ENCODE data around the gene INA.
"Not testable (repeated sequence)": the region's sequence is repeated elsewhere in the genome, so short reads cannot be mapped to it uniquely, and the experiment has no call there.

INA gene

DNA sequence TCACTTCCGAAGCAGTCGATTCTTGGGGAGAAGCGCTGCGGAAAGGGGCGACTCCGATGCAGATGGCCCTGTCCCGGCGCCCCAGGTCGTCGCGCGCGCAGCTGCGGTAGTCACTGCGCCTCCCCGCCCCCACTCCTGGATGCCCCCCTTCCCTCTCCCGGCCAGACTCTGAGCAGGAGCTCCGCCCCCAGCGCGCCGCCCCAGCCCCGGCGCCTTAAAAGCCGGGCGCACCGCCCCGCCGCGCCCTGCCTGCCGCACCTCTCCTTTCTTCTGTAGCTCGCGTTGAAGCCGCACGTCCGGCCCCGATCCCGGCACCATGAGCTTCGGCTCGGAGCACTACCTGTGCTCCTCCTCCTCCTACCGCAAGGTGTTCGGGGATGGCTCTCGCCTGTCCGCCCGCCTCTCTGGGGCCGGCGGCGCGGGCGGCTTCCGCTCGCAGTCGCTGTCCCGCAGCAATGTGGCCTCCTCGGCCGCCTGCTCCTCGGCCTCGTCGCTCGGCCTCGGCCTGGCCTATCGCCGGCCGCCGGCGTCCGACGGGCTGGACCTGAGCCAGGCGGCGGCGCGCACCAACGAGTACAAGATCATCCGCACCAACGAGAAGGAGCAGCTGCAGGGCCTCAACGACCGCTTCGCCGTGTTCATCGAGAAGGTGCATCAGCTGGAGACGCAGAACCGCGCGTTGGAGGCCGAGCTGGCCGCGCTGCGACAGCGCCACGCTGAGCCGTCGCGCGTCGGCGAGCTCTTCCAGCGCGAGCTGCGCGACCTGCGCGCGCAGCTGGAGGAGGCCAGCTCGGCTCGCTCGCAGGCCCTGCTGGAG is at the start of gene INA:
TSS of gene INA (plus strand) at position 243 of the 817 bp plus-strand sequence. CDS start at position 317, 74 bp downstream.
- H3K36me3 ChIP-seq (ENCODE audit: insufficient read depth, low read depth, low read length) = no peaks in the 10 kb centered on the region
- no peak within 1 kb of the TSS for H3K27ac ChIP-seq (ENCODE audit: low read length)
- peak within 1 kb of the TSS; percentile 51; the same call in 1 of the 2 replicates for H3K9ac ChIP-seq (ENCODE audit: low read depth, low read length)
- H3K9me3 ChIP-seq (ENCODE audit: insufficient read depth, low read depth, low read length) = no peaks in the 10 kb centered on the region
- peaks cover 3% of the 10 kb centered on the region for H3K4me1 ChIP-seq (ENCODE audit: insufficient read depth, low read length)
- H3K4me3 ChIP-seq (ENCODE audit: low read length) = peak within 1 kb of the TSS; percentile 79
- peaks cover 69% of the 10 kb centered on the region for H3K27me3 ChIP-seq (ENCODE audit: insufficient read depth, low read length)

DNA sequence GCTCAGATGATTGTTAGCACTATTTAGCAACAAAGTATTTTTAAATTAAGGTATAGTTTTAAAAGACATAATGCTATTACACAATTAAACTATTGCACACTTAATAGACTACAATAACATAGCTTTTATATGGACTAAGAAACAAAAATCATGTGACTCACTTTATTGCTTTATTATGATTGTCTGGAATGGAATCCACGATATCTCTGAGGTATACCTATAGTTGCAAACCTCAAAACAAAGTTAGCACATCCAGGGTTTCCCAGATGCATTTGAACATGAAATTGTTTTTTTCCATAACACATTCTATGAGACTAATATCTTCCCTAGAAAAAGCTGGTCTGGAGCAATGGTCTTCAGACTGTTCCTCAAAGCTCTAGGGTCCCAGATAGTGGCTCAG is 49.5 kb upstream of the INA start:
- Histone ChIP-seq H3K36me3 (ENCODE audit: insufficient read depth, low read depth, low read length) (no peaks in the 10 kb centered on the region), H3K9ac (ENCODE audit: low read depth, low read length) (no peak overlapping the region), H3K27me3 (ENCODE audit: insufficient read depth, low read length) (no peaks in the 10 kb centered on the region), H3K4me1 (ENCODE audit: insufficient read depth, low read length) (peaks cover 7% of the 10 kb centered on the region; the same call in 1 of the 2 replicates), H3K4me3 (ENCODE audit: low read length) (no peak overlapping the region), H3K9me3 (ENCODE audit: insufficient read depth, low read depth, low read length) (peaks cover 13% of the 10 kb centered on the region), H3K27ac (ENCODE audit: low read length) (no peak overlapping the region)

DNA sequence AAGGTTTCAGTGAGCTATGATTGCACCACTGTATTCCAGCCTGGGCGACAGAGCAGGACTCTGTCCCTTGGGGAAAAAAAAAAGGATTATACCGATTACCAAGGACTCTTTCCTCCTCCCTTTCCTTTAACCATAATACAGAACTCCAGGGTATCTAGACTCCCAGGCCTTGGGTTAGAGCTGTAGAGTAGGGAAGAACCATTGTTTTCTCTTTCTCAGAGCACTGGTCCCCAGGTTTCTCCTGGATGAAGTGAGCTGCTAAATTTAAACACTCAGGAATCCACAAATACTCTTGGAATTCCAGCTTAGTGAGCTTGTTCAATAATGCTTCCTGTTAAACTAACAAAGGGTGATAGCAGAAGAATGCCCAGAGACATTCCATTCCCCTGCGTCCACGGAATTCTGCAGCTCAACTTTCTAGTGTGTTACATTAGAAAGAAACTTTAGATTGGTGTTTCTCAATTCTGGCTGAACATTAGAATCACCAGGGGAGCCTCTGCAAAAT is 45.8 kb upstream of the INA start:
- H3K4me1 ChIP-seq (ENCODE audit: insufficient read depth, low read length) = peaks cover 9% of the 10 kb centered on the region; the same call in 1 of the 2 replicates

DNA sequence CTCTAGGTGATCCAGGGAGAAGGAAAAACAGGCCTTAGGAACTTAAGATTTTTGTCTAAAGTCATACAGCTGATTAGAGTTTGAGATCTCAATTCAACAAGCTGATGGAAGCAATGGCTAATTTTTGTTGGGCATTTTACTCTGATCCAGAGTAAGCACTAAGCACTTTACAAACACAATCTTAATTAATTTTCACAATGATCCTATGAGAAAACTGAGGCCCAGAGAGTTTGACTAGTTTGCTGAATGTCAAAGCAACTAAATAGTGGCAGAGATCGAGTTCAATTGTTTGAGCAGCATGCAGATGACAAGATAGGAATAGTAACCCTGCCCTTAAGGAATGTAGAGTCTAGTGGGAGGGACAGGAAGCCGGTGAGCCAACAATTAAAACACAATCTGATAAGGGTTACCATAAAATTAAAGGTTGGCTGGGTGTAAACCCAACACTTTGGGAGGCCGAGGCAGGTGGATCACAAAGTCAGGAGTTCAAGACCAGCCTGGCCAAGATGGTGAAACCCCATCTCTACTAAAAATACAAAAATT is 44.7 kb upstream of the INA start:
- no peaks in the 10 kb centered on the region for H3K9me3 ChIP-seq (ENCODE audit: insufficient read depth, low read depth, low read length)
- no peak overlapping the region for H3K4me3 ChIP-seq (ENCODE audit: low read length)
- H3K9ac ChIP-seq (ENCODE audit: low read depth, low read length) = no peak overlapping the region
- no peak overlapping the region for H3K27ac ChIP-seq (ENCODE audit: low read length)
- H3K27me3 ChIP-seq (ENCODE audit: insufficient read depth, low read length) = no peaks in the 10 kb centered on the region
- peaks cover 9% of the 10 kb centered on the region; the same call in 1 of the 2 replicates for H3K4me1 ChIP-seq (ENCODE audit: insufficient read depth, low read length)
- H3K36me3 ChIP-seq (ENCODE audit: insufficient read depth, low read depth, low read length) = no peaks in the 10 kb centered on the region

More for the DNA sequence above, 45.8 kb upstream of the INA start:
- no peaks in the 10 kb centered on the region for H3K36me3 ChIP-seq (ENCODE audit: insufficient read depth, low read depth, low read length)
- no peaks in the 10 kb centered on the region for H3K27me3 ChIP-seq (ENCODE audit: insufficient read depth, low read length)
- H3K27ac ChIP-seq (ENCODE audit: low read length) = no peak overlapping the region
- no peaks in the 10 kb centered on the region for H3K9me3 ChIP-seq (ENCODE audit: insufficient read depth, low read depth, low read length)
- H3K4me3 ChIP-seq (ENCODE audit: low read length) = no peak overlapping the region
- 0 out of 2 replicates have a peak overlapping the region, but pooled peaks have one; percentile 2 for H3K9ac ChIP-seq (ENCODE audit: low read depth, low read length)

DNA sequence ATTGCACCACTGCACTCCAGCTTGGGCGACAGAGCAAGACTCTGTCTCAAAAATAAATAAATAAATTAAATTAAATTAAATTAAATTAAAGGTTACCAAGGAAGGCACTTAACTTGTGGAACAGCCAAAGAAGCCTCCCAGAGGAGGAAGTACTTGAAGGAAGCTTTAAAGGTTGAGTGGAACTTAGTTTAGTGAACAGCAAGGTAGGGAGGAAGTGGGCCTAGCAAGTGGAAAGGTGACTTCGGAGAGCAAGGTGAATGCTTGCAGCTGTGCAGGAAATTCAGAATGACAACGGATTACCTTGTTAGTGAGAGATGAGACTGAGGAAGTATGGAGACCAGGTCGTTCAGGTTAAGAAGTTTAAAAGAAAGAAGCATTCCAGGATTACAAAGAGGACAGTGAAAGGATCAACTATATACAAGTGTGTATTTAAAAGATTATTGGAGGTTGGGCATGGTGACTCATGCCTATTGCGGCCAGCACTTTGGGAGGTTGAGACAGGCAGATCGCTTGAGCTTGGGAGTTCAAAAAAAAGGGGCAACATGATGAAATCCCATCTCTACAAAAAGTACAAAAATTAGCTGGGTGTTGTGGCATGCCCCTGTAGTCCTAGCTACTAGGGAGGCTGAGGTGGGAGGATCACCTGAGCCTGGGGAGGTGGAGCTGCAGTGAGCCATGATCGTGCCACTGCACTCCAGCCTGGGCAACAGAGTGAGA is 44.0 kb upstream of the INA start:
- Histone ChIP-seq H3K27ac (ENCODE audit: low read length) (no peak overlapping the region), H3K4me1 (ENCODE audit: insufficient read depth, low read length) (peaks cover 9% of the 10 kb centered on the region; the same call in 1 of the 2 replicates), H3K36me3 (ENCODE audit: insufficient read depth, low read depth, low read length) (no peaks in the 10 kb centered on the region), H3K9me3 (ENCODE audit: insufficient read depth, low read depth, low read length) (no peaks in the 10 kb centered on the region), H3K4me3 (ENCODE audit: low read length) (no peak overlapping the region), H3K9ac (ENCODE audit: low read depth, low read length) (no peak overlapping the region), H3K27me3 (ENCODE audit: insufficient read depth, low read length) (no peaks in the 10 kb centered on the region)

DNA sequence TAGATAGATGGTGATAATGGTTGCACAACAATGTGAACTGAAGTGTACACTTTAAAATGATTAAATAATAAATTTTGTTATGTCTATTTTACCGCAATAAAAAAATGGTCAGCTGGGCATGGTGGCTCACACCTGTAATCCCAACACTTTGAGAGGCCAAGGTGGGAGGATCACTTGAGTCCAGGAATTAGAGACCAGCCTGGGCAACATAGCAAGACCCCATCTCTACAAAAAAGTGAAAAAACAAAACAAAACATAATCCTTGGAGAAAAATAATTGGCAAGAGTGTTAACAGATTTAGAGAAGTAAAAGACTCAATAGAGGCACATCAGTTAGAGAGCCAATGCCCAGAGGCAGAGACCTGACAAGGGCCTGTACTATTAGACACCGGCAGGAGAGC is 41.2 kb upstream of the INA start:
- H3K27ac ChIP-seq (ENCODE audit: low read length) = no peak overlapping the region
- H3K9me3 ChIP-seq (ENCODE audit: insufficient read depth, low read depth, low read length) = no peaks in the 10 kb centered on the region
- H3K4me3 ChIP-seq (ENCODE audit: low read length) = no peak overlapping the region
- no peaks in the 10 kb centered on the region for H3K27me3 ChIP-seq (ENCODE audit: insufficient read depth, low read length)
- peaks cover 5% of the 10 kb centered on the region; the same call in 1 of the 2 replicates for H3K4me1 ChIP-seq (ENCODE audit: insufficient read depth, low read length)
- no peak overlapping the region for H3K9ac ChIP-seq (ENCODE audit: low read depth, low read length)
- no peaks in the 10 kb centered on the region for H3K36me3 ChIP-seq (ENCODE audit: insufficient read depth, low read depth, low read length)

DNA sequence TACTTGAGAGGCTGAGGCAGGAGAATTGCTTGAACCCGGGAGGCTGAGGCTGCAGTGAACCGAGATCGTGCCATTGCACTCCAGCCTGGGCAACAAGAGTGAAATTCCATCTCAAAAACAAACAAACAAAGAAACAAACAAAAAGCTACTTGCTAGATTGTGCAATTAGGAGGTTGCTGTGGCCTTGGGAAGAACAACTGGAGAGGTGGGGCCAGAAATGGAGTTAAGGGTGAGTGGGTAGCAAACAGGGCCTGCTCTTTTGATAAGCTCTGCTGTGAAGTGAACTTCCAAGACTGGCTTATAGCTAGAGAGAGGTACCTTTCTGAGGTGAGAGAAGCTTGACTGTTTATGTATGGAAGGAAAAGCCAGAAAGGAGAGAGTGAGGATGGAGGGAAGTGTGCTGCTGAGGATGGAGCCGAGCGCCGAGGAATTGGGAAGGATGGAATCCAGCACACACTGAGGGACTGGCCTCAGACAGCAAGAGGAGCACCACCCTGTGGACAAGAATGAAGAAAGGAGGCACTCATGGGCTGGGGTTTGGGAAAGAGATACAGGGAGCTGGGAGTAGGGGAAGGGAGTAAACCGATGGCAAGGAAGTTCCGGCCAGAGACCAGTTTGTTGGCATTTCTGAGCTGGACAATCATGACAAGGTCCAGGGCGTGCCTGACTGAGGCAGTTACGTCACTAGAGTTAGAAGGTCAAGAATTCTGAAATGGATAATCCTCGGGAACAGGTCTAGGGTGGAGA is 38.3 kb upstream of the INA start:
- H3K9me3 ChIP-seq (ENCODE audit: insufficient read depth, low read depth, low read length) = no peaks in the 10 kb centered on the region
- H3K4me1 ChIP-seq (ENCODE audit: insufficient read depth, low read length) = peaks cover 7% of the 10 kb centered on the region; the same call in 1 of the 2 replicates
- H3K9ac ChIP-seq (ENCODE audit: low read depth, low read length) = no peak overlapping the region
- H3K27me3 ChIP-seq (ENCODE audit: insufficient read depth, low read length) = no peaks in the 10 kb centered on the region
- H3K27ac ChIP-seq (ENCODE audit: low read length) = no peak overlapping the region
- no peak overlapping the region for H3K4me3 ChIP-seq (ENCODE audit: low read length)
- H3K36me3 ChIP-seq (ENCODE audit: insufficient read depth, low read depth, low read length) = no peaks in the 10 kb centered on the region

DNA sequence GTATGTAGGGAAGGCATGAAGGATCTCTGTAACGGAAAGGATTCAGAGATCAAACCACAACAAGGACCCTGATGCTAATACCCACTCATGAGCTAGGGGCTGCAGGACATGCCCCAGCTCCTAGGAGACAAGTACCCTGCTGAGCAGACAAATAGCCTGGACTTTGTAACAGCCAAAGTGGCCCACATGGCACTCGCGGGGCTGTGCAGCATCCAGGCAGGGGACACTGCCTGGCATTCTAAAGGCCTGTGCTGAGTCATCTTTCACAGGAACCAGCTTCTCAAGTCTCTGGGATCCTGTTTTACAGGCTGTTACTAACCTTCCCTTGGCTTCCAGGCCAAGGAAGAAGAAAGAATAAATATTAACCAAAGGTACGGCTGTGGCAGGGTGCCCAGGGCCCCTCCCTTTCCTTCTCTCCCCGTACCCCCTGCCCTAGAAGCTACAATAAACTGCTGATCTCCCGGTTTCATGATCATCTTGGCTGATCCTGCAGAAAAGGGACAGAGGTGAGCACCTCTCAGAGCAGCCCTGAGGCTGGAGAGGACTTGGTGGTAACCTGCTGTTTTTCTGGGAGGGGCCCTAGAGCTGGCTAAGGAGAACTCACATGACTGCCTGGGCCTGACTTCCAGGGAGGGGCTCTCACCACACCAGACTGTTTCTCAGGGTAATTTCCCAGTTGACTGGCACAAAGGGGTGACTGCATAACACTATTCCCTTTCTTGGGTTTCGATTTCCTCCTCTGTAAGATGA is 35.5 kb upstream of the INA start:
- peak overlapping the region; percentile 27; the same call in 1 of the 2 replicates for H3K9ac ChIP-seq (ENCODE audit: low read depth, low read length)

DNA sequence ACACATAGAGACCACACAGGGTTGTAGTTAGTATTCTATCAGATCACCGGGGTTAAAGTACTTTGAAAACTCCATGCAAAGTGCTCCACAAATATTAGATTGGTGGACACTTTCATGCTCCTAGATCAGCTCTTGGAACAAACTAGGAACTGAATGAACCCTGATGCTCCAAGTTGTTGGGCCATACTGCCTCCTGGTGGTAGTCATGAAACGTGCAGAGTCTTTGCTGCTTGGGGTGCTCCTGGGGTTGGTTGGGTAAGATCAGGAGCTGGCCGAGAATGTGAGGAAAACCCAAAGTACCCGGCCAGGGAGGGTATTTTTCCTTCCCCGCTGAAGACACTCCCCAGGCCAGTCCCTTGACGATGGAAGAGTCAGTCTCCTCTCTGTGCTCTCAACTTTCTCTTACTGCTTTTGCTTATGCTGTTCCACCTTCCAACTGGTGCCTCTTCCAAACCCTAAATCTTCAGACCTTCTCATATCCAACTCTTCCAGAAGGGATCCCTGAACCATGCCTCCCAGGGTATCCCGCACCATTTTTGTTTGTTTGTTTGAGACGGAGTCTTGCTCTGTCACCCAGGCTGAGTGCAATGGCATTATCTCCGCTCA is 32.2 kb upstream of the INA start:
- no peaks in the 10 kb centered on the region for H3K36me3 ChIP-seq (ENCODE audit: insufficient read depth, low read depth, low read length)
- no peak overlapping the region for H3K27ac ChIP-seq (ENCODE audit: low read length)
- no peak overlapping the region for H3K9ac ChIP-seq (ENCODE audit: low read depth, low read length)
- H3K9me3 ChIP-seq (ENCODE audit: insufficient read depth, low read depth, low read length) = no peaks in the 10 kb centered on the region
- peaks cover 7% of the 10 kb centered on the region; the same call in 1 of the 2 replicates for H3K4me1 ChIP-seq (ENCODE audit: insufficient read depth, low read length)
- H3K4me3 ChIP-seq (ENCODE audit: low read length) = no peak overlapping the region
- no peaks in the 10 kb centered on the region for H3K27me3 ChIP-seq (ENCODE audit: insufficient read depth, low read length)

More for the DNA sequence above, 35.5 kb upstream of the INA start:
- Histone ChIP-seq H3K4me1 (ENCODE audit: insufficient read depth, low read length) (peaks cover 7% of the 10 kb centered on the region; the same call in 1 of the 2 replicates), H3K9me3 (ENCODE audit: insufficient read depth, low read depth, low read length) (no peaks in the 10 kb centered on the region), H3K27ac (ENCODE audit: low read length) (no peak overlapping the region), H3K4me3 (ENCODE audit: low read length) (no peak overlapping the region), H3K36me3 (ENCODE audit: insufficient read depth, low read depth, low read length) (no peaks in the 10 kb centered on the region), H3K27me3 (ENCODE audit: insufficient read depth, low read length) (no peaks in the 10 kb centered on the region)

DNA sequence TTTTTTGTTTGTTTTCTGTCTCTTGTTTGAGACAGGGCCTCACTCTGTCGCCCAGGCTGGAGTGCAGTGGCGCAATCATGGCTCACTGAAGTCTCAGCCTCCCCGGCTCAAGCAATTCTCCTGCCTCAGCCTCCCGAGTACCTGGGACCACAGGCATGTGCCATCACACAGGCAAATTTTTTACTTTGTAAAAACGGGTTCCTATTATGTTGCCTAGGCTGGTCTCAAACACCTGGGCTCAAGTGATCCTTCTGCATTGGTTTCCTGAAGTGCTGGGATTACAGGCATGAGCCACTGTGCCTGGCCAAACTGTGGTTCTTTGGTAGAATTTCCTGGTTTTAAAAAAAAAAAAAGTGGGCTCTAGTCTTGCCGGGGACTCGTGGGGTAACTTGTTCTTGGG is 31.4 kb upstream of the INA start, which contains the start of gene RPEL1:
TSS of gene RPEL1 (plus strand) at position 301 of the 400 bp plus-strand sequence. CDS start 110 bp downstream, outside the sequence.
- not testable (repeated sequence) for H3K36me3 ChIP-seq (ENCODE audit: insufficient read depth, low read depth, low read length); H3K27me3 ChIP-seq (ENCODE audit: insufficient read depth, low read length); H3K4me3 ChIP-seq (ENCODE audit: low read length); H3K9ac ChIP-seq (ENCODE audit: low read depth, low read length); H3K9me3 ChIP-seq (ENCODE audit: insufficient read depth, low read depth, low read length); H3K4me1 ChIP-seq (ENCODE audit: insufficient read depth, low read length); H3K27ac ChIP-seq (ENCODE audit: low read length)

Data from iPS-20b (cell line).